B cell (primary cell): ENCODE results near the gene OSBPL1A.

Experiments used
- CTCF ChIP-seq: fragments of 200-600 bp; IDR thresholded peaks from one replicate; pipeline ENCODE4 v1.8.0; 2022; ENCODE audit warnings: antibody characterized with exemption, mild to moderate bottlenecking
- EZH2 ChIP-seq: IDR thresholded peaks from 2 replicates; pipeline ENCODE4 v1.6.1; 2012; ENCODE audit warnings: borderline replicate concordance, low read depth, mild to moderate bottlenecking, moderate library complexity, low read length; ENCODE audit not compliant: insufficient read depth, poor library complexity, severe bottlenecking

GRCh38 chr18:24364177-24364576 lies 33.4 kb downstream of the OSBPL1A start:
- TF ChIP-seq CTCF (no peak), EZH2 (no peak)
